Liver (tissue), 9 donors: Measurements from ENCODE around the gene TNFRSF21. TPM values are rescaled to one million over a fixed set of nuclear protein-coding genes. Genes with fewer than 3 reads are reported as not detected.

ENCODE experiments used
- DNase-seq: peaks from one replicate; pipeline ENCODE4 v3.0.0-alpha.2; 2017; ENCODE audit warnings: low spot score
- H3K27ac ChIP-seq, 2 donors: one replicate each; pipeline ENCODE4 v1.7.0; 2013; ENCODE audit warnings: inconsistent platforms in 2 of 2, low read length in 2 of 2, control low read depth in 1 of 2, low read depth in 1 of 2, mild to moderate bottlenecking in 1 of 2
- H3K27me3 ChIP-seq, 4 donors: one replicate each; pipeline versions ENCODE4 v1.6.1 to v1.7.0; 2013; ENCODE audit warnings: low read length in 3 of 4, inconsistent platforms in 1 of 4, mild to moderate bottlenecking in 1 of 4, moderate library complexity in 1 of 4; ENCODE audit not compliant: control insufficient read depth in 4 of 4, insufficient read depth in 4 of 4
- H3K36me3 ChIP-seq, 4 donors: one replicate each; pipeline versions ENCODE4 v1.6.1 to v1.7.0; 2013; ENCODE audit warnings: low read length in 3 of 4, mild to moderate bottlenecking in 3 of 4, low read depth in 1 of 4, moderate library complexity in 1 of 4; ENCODE audit not compliant: control insufficient read depth in 4 of 4, insufficient read depth in 3 of 4
- H3K4me1 ChIP-seq, 4 donors: one replicate each; pipeline versions ENCODE4 v1.6.1 to v1.7.0; 2013; ENCODE audit warnings: low read length in 3 of 4, mild to moderate bottlenecking in 3 of 4, moderate library complexity in 1 of 4; ENCODE audit not compliant: control insufficient read depth in 4 of 4, insufficient read depth in 4 of 4
- H3K4me3 ChIP-seq, 3 donors: one replicate each; pipeline versions ENCODE4 v1.6.1 to v1.7.0; 2013; ENCODE audit warnings: low read length in 3 of 3, control low read depth in 1 of 3, low read depth in 1 of 3, mild to moderate bottlenecking in 1 of 3
- H3K9ac ChIP-seq, 2 donors: one replicate each; pipeline ENCODE4 v1.7.0; 2013; ENCODE audit warnings: low read length in 2 of 2, mild to moderate bottlenecking in 2 of 2, moderate library complexity in 2 of 2, control low read depth in 1 of 2, low read depth in 1 of 2
- H3K9me3 ChIP-seq, 4 donors: one replicate each; pipeline versions ENCODE4 v1.6.1 to v1.7.0; 2013; ENCODE audit warnings: low read length in 3 of 4; ENCODE audit not compliant: control insufficient read depth in 4 of 4
- ATF3 ChIP-seq: IDR thresholded peaks from 2 replicates; pipeline ENCODE4 v1.6.1; 2016; ENCODE audit warnings: antibody characterized with exemption
- CTCF ChIP-seq: fragments of 150-350 bp; IDR thresholded peaks from 2 replicates; pipeline ENCODE4 v1.5.1; 2017; ENCODE audit warnings: improper control_type of control experiment, low read depth, low read length; ENCODE audit not compliant: missing input control
- EGR1 ChIP-seq, 2 donors: IDR thresholded peaks; 2 replicates each; pipeline ENCODE4 v1.6.1; 2016 to 2018; ENCODE audit warnings: antibody characterized with exemption in 2 of 2, low read depth in 2 of 2
- FOXA1 ChIP-seq: IDR thresholded peaks from 2 replicates; pipeline ENCODE4 v1.6.1; 2016; ENCODE audit warnings: antibody characterized with exemption
- FOXA2 ChIP-seq: IDR thresholded peaks from 2 replicates; pipeline ENCODE4 v1.6.1; 2016; ENCODE audit warnings: antibody characterized with exemption
- GABPA ChIP-seq, 2 donors: IDR thresholded peaks in 1 of 2; conservative IDR thresholded peaks in 1 of 2; 2 replicates each; pipeline ENCODE4 v1.6.1; 2016; ENCODE audit warnings: antibody characterized with exemption in 2 of 2, mild to moderate bottlenecking in 1 of 2, moderate library complexity in 1 of 2
- HNF4A ChIP-seq, 2 donors: conservative IDR thresholded peaks; 2 replicates each; pipeline ENCODE4 v1.6.1; 2016; ENCODE audit warnings: antibody characterized with exemption in 2 of 2, mild to moderate bottlenecking in 2 of 2
- HNF4G ChIP-seq: IDR thresholded peaks from 2 replicates; pipeline ENCODE4 v1.6.1; 2016; ENCODE audit warnings: antibody characterized with exemption
- JUND ChIP-seq, 2 donors: IDR thresholded peaks; 2 replicates each; pipeline ENCODE4 v1.6.1; 2016; ENCODE audit warnings: antibody characterized with exemption in 2 of 2
- MAX ChIP-seq: IDR thresholded peaks from 2 replicates; pipeline ENCODE4 v1.6.1; 2016; ENCODE audit warnings: antibody characterized with exemption
- NR2F2 ChIP-seq: IDR thresholded peaks from 2 replicates; pipeline ENCODE4 v1.6.1; 2016; ENCODE audit warnings: antibody characterized with exemption
- RAD21 ChIP-seq, 2 donors: IDR thresholded peaks; 2 replicates each; pipeline ENCODE4 v1.6.1; 2016; ENCODE audit warnings: antibody characterized with exemption in 2 of 2, mild to moderate bottlenecking in 2 of 2
- REST ChIP-seq: IDR thresholded peaks from 2 replicates; pipeline ENCODE4 v1.6.1; 2016; ENCODE audit warnings: antibody characterized with exemption, mild to moderate bottlenecking
- RXRA ChIP-seq, 2 donors: IDR thresholded peaks; 2 replicates each; pipeline ENCODE4 v1.6.1; 2017 to 2018; ENCODE audit warnings: antibody characterized with exemption in 2 of 2, mild to moderate bottlenecking in 1 of 2
- SP1 ChIP-seq: IDR thresholded peaks from 2 replicates; pipeline ENCODE4 v1.6.1; 2018; ENCODE audit warnings: antibody characterized with exemption, mild to moderate bottlenecking
- TAF1 ChIP-seq: conservative IDR thresholded peaks from 2 replicates; pipeline ENCODE4 v1.6.1; 2016; ENCODE audit warnings: antibody characterized with exemption, mild to moderate bottlenecking
- YY1 ChIP-seq: IDR thresholded peaks from 2 replicates; pipeline ENCODE4 v1.6.1; 2016; ENCODE audit warnings: antibody characterized with exemption, mild to moderate bottlenecking
- ZBTB33 ChIP-seq: IDR thresholded peaks from 2 replicates; pipeline ENCODE4 v1.6.1; 2016; ENCODE audit warnings: antibody characterized with exemption
- WGBS: extraction: QIAGEN DNeasy Blood & Tissue Kit; methylation state at CpG from one replicate; pipeline ENCODE4 v1.1.7; 2013; 5-methylcytosine and 5-hydroxymethylcytosine counted together
- polyA plus RNA-seq, 2 donors: library from polyadenylated mRNA; stranded (reverse) in 1 of 2; unstranded in 1 of 2; fragments of 200-250 nt in 1 of 2; fragments of >200 nt in 1 of 2; fragmentation: Nextera tagmentation in 1 of 2; extraction: Ambion mirVana in 1 of 2; gene quantifications; one replicate each; pipeline versions ENCODE4 v1.2.1 to v1.2.3, GENCODE V29; 2013 to 2015
- total RNA-seq, 2 donors: library from RNA; depleted of rRNA; stranded (reverse); fragments of >200 nt; gene quantifications; one replicate each; pipeline ENCODE4 v1.2.3, GENCODE V29; 2014
- donor health status: healthy.
- donor health status: healthy.
- donor health status: healthy.
- donor health status: healthy.
- donor health status: healthy.

Gene TNFRSF21
- total and polyA plus RNA-seq, 4 donors: 2.1 to 3.2 (median 2.9) TPM

- H3K9ac ChIP-seq: no peak overlapping the region
- 83% methylated on average over 4 of the region's 4 CpGs for WGBS
- no peaks in the 10 kb centered on the region for H3K36me3 ChIP-seq
- no peak overlapping the region for H3K27ac ChIP-seq
- H3K27me3 ChIP-seq: no peaks in the 10 kb centered on the region
- no peak for DNase-seq
- TF ChIP-seq ATF3 (no peak), RAD21 (IDR thresholded peaks at IDR 0.05) (no peak), HNF4G (no peak), HNF4A (conservative IDR thresholded peaks at IDR 0.05) (no peak), GABPA (IDR thresholded peaks at IDR 0.05 in 1 of 2, conservative IDR thresholded peaks at IDR 0.05 in 1 of 2) (no peak), YY1 (no peak), JUND (IDR thresholded peaks at IDR 0.05) (no peak), SP1 (no peak), FOXA1 (no peak), NR2F2 (no peak), REST (no peak), CTCF (no peak), FOXA2 (no peak), EGR1 (IDR thresholded peaks at IDR 0.05; ENCODE audit: low read depth in 2 of 2) (no peak), ZBTB33 (no peak), RXRA (IDR thresholded peaks at IDR 0.05) (no peak), MAX (no peak), TAF1 (no peak)
- no peaks in the 10 kb centered on the region for H3K4me1 ChIP-seq
- no peak overlapping the region for H3K4me3 ChIP-seq
- H3K9me3 ChIP-seq: no peaks in the 10 kb centered on the region
Observed at GRCh38 chr6:47319867-47320266, 10.2 kb upstream of the TNFRSF21 start.
